ENCODE measurements around the gene STOML3. TPM values are rescaled to one million over a fixed set of nuclear protein-coding genes. Genes with fewer than 3 reads are reported as not detected.
"Not testable (repeated sequence)": the region's sequence is repeated elsewhere in the genome, so short reads cannot be mapped to it uniquely, and the experiment has no call there.

STOML3 gene
- total RNA-seq, 2 donors from 2014 or later: not detected

DNA sequence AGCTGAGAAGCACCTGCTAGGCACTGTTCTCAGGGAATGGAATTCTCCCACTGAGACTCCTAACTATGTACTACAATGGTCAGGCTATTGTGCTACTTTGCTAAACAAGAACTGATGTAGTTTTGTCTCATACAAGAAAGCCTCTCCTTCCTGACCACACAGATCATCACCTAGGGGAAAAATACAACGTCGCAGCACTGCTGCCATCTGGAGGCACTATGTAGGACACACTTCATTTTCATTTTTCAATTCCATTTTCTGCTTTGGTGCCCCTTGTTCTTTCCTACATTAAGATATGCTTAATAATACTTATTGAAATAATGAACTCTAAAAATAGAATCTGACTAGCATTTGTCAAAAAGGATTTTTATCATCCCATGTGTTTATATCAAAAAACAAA lies 26.2 kb upstream of the STOML3 start:
- TF ChIP-seq, protein P1, sequence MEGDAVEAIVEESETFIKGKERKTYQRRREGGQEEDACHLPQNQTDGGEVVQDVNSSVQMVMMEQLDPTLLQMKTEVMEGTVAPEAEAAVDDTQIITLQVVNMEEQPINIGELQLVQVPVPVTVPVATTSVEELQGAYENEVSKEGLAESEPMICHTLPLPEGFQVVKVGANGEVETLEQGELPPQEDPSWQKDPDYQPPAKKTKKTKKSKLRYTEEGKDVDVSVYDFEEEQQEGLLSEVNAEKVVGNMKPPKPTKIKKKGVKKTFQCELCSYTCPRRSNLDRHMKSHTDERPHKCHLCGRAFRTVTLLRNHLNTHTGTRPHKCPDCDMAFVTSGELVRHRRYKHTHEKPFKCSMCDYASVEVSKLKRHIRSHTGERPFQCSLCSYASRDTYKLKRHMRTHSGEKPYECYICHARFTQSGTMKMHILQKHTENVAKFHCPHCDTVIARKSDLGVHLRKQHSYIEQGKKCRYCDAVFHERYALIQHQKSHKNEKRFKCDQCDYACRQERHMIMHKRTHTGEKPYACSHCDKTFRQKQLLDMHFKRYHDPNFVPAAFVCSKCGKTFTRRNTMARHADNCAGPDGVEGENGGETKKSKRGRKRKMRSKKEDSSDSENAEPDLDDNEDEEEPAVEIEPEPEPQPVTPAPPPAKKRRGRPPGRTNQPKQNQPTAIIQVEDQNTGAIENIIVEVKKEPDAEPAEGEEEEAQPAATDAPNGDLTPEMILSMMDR (IDR thresholded peaks at IDR 0.05): no peak
- Histone ChIP-seq H3K27ac (no peak overlapping the region), H3K4me3 (no peak overlapping the region), H3K36me3 (peaks cover 48% of the 10 kb centered on the region), H3K4me1 (ENCODE audit: control insufficient read depth in 1 of 2, low read depth in 2 of 2) (no peaks in the 10 kb centered on the region), H3K27me3 (replicated peaks; ENCODE audit: insufficient read depth) (no peaks in the 10 kb centered on the region), H3K9me3 (no peaks in the 10 kb centered on the region)
- no peak for ATAC-seq (ENCODE audit: insufficient number of reproducible peaks, low FRiP score, low read depth)
- DNase-seq (ENCODE audit: low spot score): no peak

DNA sequence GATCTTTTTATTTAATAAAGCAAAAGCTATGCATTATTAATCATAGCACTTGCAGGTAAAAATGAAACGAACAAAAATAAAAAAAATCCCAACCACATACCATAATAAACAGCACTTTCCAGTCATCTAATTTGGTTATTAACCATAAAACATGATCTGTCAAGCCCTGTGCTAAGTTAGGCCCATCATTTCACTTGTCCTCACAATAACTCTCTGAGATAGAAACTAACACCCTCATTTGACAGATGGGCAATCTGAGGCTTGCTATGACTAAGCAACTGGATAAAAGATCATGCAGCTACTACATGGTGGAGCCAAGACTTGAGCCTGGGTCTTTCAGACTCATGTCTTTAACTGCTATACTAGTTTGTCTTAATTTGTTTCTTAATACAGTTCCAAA lies 25.5 kb upstream of the STOML3 start:
- ATAC-seq (ENCODE audit: insufficient number of reproducible peaks, low FRiP score, low read depth): no peak
- peaks cover 51% of the 10 kb centered on the region for H3K36me3 ChIP-seq

DNA sequence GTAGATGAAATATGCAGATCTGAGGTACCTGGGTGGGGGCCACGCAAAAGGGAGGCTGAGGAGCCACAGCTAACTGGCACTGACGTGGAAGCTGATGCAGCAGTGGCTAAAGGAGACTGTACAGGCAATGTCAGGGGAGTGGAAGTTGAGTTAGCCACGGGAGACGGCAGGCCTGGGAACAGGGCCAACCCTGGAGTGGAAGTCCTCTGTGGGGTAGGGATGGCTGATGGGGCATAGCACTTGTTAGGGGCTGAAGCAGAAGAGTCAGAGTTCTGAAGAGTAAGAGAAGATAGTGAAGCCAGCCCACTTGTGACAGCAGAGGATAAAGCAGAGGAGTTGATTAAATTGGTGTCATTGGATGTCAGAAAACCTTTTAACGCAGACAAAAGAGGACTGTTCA lies 22.8 kb upstream of the STOML3 start:
- no peak for ATAC-seq (ENCODE audit: insufficient number of reproducible peaks, low FRiP score, low read depth)
- no peaks in the 10 kb centered on the region for H3K4me1 ChIP-seq (ENCODE audit: control insufficient read depth in 1 of 2, low read depth in 2 of 2)
- DNase-seq (ENCODE audit: low spot score): no peak
- no peaks in the 10 kb centered on the region for H3K27me3 ChIP-seq (replicated peaks; ENCODE audit: insufficient read depth)
- H3K36me3 ChIP-seq: peaks cover 58% of the 10 kb centered on the region
- TF ChIP-seq, protein P1 (IDR thresholded peaks at IDR 0.05): no peak
- no peak overlapping the region for H3K27ac ChIP-seq
- H3K9me3 ChIP-seq: no peaks in the 10 kb centered on the region
- H3K4me3 ChIP-seq: no peak overlapping the region

More for the DNA sequence above, 25.5 kb upstream of the STOML3 start:
- Histone ChIP-seq H3K27me3 (replicated peaks; ENCODE audit: insufficient read depth) (no peaks in the 10 kb centered on the region), H3K4me1 (ENCODE audit: control insufficient read depth in 1 of 2, low read depth in 2 of 2) (no peaks in the 10 kb centered on the region), H3K4me3 (no peak overlapping the region), H3K9me3 (no peaks in the 10 kb centered on the region), H3K27ac (no peak overlapping the region)
- DNase-seq (ENCODE audit: low spot score): no peak
- TF ChIP-seq, protein P1 (IDR thresholded peaks at IDR 0.05): no peak

DNA sequence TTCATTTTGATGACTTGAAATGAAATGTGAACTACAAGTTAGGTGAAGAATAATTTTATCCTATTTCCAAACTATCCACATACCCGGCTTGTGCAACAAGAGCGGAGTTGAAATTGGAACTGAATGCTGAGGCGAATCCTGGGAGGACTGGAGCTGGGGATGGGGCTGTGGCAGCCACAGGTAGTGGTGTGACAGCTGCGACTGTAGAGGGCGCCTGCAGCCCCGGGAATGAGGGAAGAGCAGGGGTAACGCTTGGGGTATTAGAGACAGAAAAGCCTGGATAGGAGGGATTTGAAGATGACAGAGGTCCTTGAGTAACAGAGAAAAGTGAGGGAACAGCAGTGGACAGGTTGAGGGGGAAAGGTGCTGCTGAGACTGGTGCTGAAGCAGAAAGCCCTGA lies 22.0 kb upstream of the STOML3 start:
- H3K4me3 ChIP-seq: no peak overlapping the region
- H3K4me1 ChIP-seq (ENCODE audit: control insufficient read depth in 1 of 2, low read depth in 2 of 2): no peaks in the 10 kb centered on the region
- ATAC-seq (ENCODE audit: insufficient number of reproducible peaks, low FRiP score, low read depth) (no peak), DNase-seq (ENCODE audit: low spot score) (no peak)
- H3K27me3 ChIP-seq (replicated peaks; ENCODE audit: insufficient read depth): no peaks in the 10 kb centered on the region
- TF ChIP-seq, protein P1 (IDR thresholded peaks at IDR 0.05): no peak
- no peaks in the 10 kb centered on the region for H3K9me3 ChIP-seq
- peaks cover 52% of the 10 kb centered on the region for H3K36me3 ChIP-seq
- no peak overlapping the region for H3K27ac ChIP-seq

DNA sequence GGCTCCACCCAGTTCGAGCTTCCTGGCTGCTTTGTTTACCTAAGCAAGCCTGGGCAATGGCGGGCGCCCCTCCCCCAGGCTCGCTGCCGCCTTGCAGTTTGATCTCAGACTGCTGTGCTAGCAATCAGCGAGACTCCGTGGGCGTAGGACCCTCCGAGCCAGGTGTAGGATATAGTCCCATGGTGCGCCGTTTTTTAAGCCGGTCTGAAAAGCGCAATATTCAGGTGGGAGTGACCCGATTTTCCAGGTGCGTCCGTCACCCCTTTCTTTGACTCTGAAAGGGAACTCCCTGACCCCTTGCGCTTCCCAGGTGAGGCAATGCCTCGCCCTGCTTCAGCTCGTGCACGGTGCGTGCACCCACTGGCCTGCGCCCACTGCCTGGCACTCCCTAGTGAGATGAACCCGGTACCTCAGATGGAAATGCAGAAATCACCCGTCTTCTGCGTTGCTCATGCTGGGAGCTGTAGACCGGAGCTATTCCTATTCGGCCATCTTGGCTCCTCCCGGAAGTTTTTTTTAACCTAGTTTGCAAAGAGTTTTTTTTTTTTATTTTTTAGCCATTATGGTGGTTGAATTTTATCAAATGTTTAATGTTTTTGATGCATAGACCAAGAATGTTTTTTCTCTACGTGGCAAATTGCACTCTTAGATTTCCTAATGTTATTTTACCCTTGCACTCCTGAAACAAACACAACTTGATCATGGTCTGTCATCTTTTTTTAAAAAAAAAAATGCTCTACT lies 15.9 kb upstream of the STOML3 start:
- H3K27ac ChIP-seq; H3K9me3 ChIP-seq; H3K4me1 ChIP-seq (ENCODE audit: control insufficient read depth in 1 of 2, low read depth in 2 of 2); DNase-seq (ENCODE audit: low spot score); H3K4me3 ChIP-seq; H3K27me3 ChIP-seq (replicated peaks; ENCODE audit: insufficient read depth); ATAC-seq (ENCODE audit: insufficient number of reproducible peaks, low FRiP score, low read depth): not testable (repeated sequence)
- H3K36me3 ChIP-seq: peaks cover 16% of the 10 kb centered on the region

DNA sequence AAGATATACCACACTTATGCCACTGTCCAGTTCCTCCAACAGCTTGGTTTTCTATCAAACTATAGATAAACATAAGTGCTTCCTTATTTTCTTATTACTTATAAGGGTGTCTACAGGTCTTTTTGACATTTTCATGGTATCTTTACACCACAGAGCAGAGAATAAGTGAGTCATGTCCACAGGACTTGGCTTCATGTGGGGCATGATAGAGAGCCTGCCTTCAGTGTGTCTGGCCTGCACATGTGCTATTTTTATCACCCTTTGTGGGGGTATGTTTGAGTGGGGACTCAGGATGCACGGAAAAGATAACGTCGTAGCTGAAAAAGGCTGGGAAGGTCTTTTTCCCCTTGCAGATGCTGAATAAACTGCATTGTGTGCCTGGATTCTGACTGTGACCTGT lies 8.1 kb upstream of the STOML3 start:
- no peak for ATAC-seq (ENCODE audit: insufficient number of reproducible peaks, low FRiP score, low read depth)
- TF ChIP-seq, protein P1 (IDR thresholded peaks at IDR 0.05): no peak
- no peaks in the 10 kb centered on the region for H3K27me3 ChIP-seq (replicated peaks; ENCODE audit: insufficient read depth)

More for the DNA sequence above, 8.1 kb upstream of the STOML3 start:
- no peak for DNase-seq (ENCODE audit: low spot score)
- H3K9me3 ChIP-seq: no peaks in the 10 kb centered on the region
- H3K36me3 ChIP-seq: no peaks in the 10 kb centered on the region
- H3K27ac ChIP-seq: no peak overlapping the region
- H3K4me3 ChIP-seq: no peak overlapping the region
- H3K4me1 ChIP-seq (ENCODE audit: control insufficient read depth in 1 of 2, low read depth in 2 of 2): no peaks in the 10 kb centered on the region

Measured in thoracic aorta (tissue), 2 donors.